Measurements from ENCODE around the gene PIP5K1B.
"Not testable (repeated sequence)": the region's sequence is repeated elsewhere in the genome, so short reads cannot be mapped to it uniquely, and the experiment has no call there.

The PIP5K1B gene

GRCh38 chr9:69028754-69029153 lies 323.7 kb downstream of the PIP5K1B start:
- no peak for DNase-seq (ENCODE audit: low read depth)

- no peak for DNase-seq (ENCODE audit: low read depth)
Observed at GRCh38 chr9:69029535-69029934, 324.5 kb downstream of the PIP5K1B start.

DNA sequence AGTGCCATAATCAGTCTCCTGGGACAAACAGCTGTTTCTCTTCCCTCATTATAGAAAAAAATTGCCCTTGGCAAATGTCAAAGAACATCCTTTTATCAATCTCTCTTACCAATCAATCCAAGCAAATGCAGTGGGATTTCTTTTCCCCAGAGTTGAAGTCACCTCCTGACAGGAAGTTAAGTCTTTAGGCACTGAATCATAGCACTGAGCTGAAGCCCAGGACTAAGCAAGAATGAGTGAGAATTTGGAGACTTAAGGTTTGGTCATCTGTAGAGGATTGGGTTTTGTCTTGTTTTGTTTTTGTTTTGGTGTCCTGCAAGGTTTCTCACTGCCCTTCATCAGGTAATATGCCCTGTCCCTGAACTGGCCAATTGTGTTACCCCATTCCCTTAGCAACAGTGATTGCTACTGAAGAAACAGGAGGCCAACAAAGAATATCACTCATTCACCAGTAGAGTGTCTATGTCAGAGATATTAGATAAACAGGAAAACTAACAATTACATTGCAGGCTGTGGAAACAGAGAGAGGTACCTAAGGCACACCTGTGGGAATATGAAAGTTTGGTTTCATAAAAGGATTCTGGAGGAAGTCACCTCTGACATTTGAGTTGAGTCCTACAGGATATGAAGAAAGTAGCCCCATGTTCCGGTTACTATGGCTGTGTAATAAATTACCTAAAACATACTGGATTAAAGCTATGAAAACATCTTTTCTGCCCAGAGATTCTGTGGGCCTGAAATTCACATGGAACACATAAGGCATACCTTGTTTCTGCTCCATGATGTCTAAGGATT lies 326.0 kb downstream of the PIP5K1B start:
- DNase-seq (ENCODE audit: low read depth), result peak; percentile 28

DNA sequence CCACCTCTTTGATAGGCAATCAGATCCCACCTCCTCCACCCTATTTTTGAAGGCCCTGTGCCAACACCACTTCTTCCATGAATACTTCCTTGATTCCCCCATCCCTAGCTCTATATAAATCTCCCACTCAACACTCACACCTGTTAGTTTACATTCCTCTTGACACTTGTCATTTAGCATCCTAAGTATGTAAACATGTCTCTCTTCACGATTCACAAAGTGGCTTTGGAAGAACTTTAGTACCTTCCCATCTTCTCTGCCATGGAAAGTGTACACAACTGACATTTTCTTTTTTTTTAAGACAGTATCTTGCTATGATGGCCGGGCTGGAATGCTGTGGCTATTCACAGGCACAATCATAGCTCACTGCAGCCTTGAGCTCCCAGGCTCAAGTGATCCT lies 329.0 kb downstream of the PIP5K1B start:
- no peak for DNase-seq (ENCODE audit: low read depth)

- peak; percentile 81 for DNase-seq (ENCODE audit: low read depth)
Observed at GRCh38 chr9:69035438-69036308, 330.6 kb downstream of the PIP5K1B start, which contains the start of gene FXN. TSS of gene FXN (plus strand) at chr9:69035752. CDS start at chr9:69035783, 31 bp downstream.

DNA sequence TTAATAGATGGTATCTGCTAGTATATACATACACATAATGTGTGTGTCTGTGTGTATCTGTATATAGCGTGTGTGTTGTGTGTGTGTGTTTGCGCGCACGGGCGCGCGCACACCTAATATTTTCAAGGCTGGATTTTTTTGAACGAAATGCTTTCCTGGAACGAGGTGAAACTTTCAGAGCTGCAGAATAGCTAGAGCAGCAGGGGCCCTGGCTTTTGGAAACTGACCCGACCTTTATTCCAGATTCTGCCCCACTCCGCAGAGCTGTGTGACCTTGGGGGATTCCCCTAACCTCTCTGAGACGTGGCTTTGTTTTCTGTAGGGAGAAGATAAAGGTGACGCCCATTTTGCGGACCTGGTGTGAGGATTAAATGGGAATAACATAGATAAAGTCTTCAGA lies 331.3 kb downstream of the PIP5K1B start:
- no peak for DNase-seq (ENCODE audit: low read depth)

DNA sequence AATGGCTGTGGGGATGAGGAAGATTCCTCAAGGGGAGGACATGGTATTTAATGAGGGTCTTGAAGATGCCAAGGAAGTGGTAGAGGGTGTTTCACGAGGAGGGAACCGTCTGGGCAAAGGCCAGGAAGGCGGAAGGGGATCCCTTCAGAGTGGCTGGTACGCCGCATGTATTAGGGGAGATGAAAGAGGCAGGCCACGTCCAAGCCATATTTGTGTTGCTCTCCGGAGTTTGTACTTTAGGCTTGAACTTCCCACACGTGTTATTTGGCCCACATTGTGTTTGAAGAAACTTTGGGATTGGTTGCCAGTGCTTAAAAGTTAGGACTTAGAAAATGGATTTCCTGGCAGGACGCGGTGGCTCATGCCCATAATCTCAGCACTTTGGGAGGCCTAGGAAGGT lies 331.8 kb downstream of the PIP5K1B start:
- no peak for DNase-seq (ENCODE audit: low read depth)

- no peak for DNase-seq (ENCODE audit: low read depth)
Observed at GRCh38 chr9:69040646-69041045, 335.6 kb downstream of the PIP5K1B start.

DNA sequence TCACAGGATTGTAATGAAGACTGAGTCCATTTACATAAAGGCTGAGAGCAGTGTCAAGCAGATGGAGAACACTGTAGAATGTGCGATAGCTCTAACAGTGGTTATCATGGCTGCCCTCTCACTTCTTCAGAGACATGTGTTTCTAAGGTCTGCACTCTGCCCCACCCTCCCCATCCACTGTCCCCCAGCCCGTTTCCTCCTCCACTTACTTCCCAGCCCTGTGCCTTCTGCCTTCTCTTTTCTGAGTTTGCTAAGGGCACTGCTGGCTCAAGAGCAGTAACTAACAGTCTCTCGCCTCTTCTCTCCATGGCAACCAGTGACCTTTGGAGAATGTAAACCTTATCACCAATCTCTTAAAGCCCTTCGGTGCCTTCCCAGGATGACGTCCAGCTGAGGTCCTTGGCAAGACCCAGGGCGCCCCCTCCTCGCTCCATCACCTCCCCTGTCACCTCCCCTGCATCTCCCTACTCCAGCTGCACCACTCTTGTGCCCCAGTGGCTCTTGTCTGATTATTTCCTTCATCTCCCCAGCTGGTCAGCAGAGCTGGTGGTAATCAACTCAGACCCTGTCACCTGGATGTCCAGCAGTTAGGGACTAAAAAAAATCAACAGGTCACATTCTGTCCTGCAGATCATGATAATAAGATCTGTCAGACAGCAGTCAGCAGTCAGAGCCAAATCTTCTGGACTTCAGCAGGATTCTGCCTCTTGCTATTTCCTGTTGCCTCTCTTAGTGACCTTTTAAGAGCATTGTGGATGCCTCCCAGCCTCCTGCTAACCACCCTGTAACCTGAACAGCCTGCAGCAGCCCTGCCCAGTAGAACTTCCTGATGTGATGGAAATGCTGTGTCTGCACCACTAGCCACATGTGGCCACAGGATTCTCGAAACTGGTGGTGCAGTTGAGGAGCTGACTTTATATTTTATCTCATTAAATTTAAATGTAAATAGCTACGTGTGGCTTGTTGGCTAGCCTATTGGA lies 339.5 kb downstream of the PIP5K1B start:
- DNase-seq (ENCODE audit: low read depth), result peak; percentile 74

DNA sequence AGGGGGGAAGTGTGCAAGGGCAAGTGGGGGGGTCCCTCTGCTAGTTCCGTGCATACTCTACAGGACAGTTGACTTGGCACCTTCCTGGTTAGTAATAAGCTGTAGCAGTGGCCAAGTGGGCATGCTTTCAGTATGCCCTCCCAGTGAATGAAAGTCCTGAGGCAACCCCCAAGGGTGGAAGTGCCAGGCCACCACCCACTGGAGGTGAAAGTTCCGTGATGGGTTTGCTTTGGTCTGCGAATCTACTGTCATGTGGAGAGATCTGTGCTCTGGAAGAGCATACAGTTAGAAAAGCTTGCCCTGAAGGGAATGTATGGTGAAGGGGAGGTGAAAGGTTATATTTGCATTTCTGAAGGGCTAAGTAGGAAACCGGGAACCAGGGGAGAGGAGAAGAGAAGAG lies 340.8 kb downstream of the PIP5K1B start:
- no peak for DNase-seq (ENCODE audit: low read depth)

DNA sequence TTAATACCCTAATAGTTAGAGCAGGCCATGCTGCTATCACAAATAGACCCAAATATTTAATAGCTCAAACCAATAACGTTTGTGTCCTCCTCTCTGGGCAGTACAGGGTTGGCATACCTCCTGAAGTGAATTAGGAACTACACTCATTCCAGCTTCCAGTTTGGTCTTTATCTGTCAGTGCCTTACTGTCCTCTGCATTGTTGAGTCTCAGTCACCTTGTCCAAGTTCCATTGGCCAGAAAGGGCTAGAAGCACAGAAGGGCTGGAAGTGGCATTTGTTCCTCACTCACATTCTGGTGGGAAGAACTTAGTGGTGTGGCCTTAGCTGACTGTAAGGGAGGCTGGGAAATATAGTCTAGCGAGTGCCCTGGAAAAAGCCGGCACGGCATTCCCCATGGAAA lies 341.7 kb downstream of the PIP5K1B start:
- no peak for DNase-seq (ENCODE audit: low read depth)

DNA sequence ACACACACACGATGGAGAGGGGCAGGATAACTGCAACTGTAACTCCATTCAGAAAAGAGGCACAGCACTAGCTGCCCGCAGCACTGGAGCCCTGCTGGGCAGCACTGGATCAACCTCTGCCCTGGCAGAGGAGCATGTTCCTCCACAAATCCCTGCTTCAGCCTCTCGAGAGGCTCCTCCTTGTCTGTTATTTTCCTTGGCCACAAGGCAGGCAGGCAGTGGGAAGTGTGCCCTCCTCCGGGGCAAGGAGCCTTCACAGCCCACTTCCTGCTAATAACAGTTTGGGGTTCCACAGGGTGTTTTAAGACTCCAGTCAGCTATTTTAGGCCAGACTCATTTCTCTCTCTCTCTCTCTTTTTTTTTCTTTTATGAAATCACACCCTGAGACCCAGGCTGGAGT lies 342.3 kb downstream of the PIP5K1B start:
- DNase-seq (ENCODE audit: low read depth), result peak; percentile 18

DNA sequence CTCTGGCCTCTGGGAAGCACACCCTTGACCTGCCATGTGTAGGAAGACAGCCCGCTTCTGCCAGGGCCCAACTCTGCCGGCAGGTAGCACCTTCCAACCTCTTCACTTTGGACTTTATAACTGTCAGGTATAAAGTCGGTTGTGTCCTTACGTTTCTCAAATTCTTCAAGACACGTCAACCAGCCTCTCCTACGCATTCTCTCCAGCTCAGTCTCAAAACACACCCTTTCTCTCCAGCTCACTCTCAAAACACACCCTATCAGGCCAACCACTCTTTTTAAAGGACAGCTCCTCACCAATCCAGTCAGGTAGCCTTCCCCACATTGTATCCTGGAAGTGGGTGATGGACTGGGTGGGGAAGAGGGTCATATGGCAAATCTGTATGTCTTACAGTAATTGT lies 344.1 kb downstream of the PIP5K1B start:
- DNase-seq (ENCODE audit: low read depth), result no peak

GRCh38 chr9:69050936-69051335 lies 345.9 kb downstream of the PIP5K1B start:
- DNase-seq (ENCODE audit: low read depth), result not testable (repeated sequence)

- DNase-seq (ENCODE audit: low read depth), result no peak
Observed at GRCh38 chr9:69054989-69055388, 349.9 kb downstream of the PIP5K1B start.

GRCh38 chr9:69056191-69056815 lies 351.3 kb downstream of the PIP5K1B start:
- DNase-seq (ENCODE audit: low read depth), result no peak

DNA sequence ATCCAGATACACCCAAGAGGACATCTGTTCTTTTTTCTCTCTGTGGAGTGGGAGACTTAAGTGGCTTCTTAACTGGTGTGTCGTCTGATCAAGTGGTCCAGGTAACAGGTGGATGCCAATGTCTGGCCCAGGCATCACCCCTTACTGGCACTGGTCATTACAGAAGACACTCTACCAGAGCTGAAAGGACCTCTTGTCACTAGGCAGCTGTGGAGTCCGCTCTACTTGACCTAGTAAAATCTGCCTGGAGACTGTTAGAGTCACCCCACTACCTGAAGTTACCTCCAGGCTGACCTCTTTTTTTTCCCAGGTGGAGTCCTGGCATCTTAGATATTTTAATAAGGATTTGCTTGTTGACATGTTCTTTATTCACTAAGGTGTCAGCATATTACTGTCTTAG lies 353.1 kb downstream of the PIP5K1B start:
- DNase-seq (ENCODE audit: low read depth), result no peak

Data from EH (cell line).